T-helper 2 cell treated with Interferon-gamma antibody and Interleukin-4, amounts not matched to agents 5 μg/mL and 100 μg/mL, for 36 hours (primary cell): ENCODE results near the gene TTN.

Experiments
- DNase-seq: peaks from one replicate; pipeline ENCODE4 v3.0.0; 2021; ENCODE audit warnings: low spot score
- H3K27ac Mint-ChIP-seq: one replicate; pipeline ENCODE4 v1.8.0; 2021; ENCODE audit warnings: mild to moderate bottlenecking, mixed read lengths
- H3K27me3 Mint-ChIP-seq: one replicate; pipeline ENCODE4 v1.8.0; 2021; ENCODE audit warnings: low read depth, mixed read lengths
- H3K36me3 Mint-ChIP-seq: one replicate; pipeline ENCODE4 v1.8.0; 2021; ENCODE audit warnings: low read depth, mixed read lengths
- H3K4me1 Mint-ChIP-seq: one replicate; pipeline ENCODE4 v1.8.0; 2021; ENCODE audit warnings: low read depth, mixed read lengths
- H3K4me3 Mint-ChIP-seq: one replicate; pipeline ENCODE4 v1.8.0; 2022; ENCODE audit warnings: mild to moderate bottlenecking, moderate library complexity, mixed read lengths
- H3K9me3 Mint-ChIP-seq: one replicate; pipeline ENCODE4 v1.8.0; 2021; ENCODE audit warnings: mixed read lengths

TTN gene

GRCh38 chr2:178796079-178796677 lies 11.0 kb downstream of the TTN start:
- no peaks in the 10 kb centered on the region for H3K9me3 Mint-ChIP-seq
- no peak overlapping the region for H3K27ac Mint-ChIP-seq
- no peak overlapping the region for H3K4me3 Mint-ChIP-seq
- DNase-seq, result no peak
- H3K36me3 Mint-ChIP-seq, result peaks cover 6% of the 10 kb centered on the region
- H3K27me3 Mint-ChIP-seq, result no peaks in the 10 kb centered on the region
- H3K4me1 Mint-ChIP-seq, result peaks cover 7% of the 10 kb centered on the region

GRCh38 chr2:178787934-178788333 lies 19.3 kb downstream of the TTN start:
- H3K27ac Mint-ChIP-seq, result no peak overlapping the region
- H3K27me3 Mint-ChIP-seq, result no peaks in the 10 kb centered on the region
- H3K4me3 Mint-ChIP-seq, result no peak overlapping the region
- no peaks in the 10 kb centered on the region for H3K9me3 Mint-ChIP-seq
- H3K36me3 Mint-ChIP-seq, result peaks cover 7% of the 10 kb centered on the region
- peaks cover 15% of the 10 kb centered on the region for H3K4me1 Mint-ChIP-seq
- DNase-seq, result no peak

GRCh38 chr2:178787155-178787554 lies 20.1 kb downstream of the TTN start:
- Mint-ChIP-seq H3K9me3 (no peaks in the 10 kb centered on the region), H3K27me3 (no peaks in the 10 kb centered on the region), H3K4me3 (no peak overlapping the region), H3K36me3 (peaks cover 7% of the 10 kb centered on the region), H3K27ac (no peak overlapping the region), H3K4me1 (peaks cover 13% of the 10 kb centered on the region)
- DNase-seq, result no peak

DNA sequence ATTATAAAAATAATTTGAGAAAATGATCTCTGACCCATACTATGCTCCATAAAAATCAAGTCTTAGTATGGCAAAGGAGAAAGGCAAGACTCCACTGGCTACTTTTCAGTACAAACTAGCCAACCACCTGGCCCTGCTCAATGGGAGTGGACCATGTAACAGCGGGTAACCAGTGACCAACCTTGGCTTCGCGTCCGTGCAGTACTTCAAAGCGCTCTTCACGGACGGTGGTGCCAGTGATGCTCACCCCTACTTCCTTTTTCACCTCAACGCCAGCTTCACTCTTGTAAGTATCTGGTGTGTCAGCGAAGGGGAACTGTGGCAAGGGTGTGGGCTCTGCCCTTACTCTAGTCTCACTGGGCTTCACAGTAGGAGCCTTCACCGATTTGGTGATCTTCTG lies 23.3 kb downstream of the TTN start:
- Mint-ChIP-seq H3K9me3 (no peaks in the 10 kb centered on the region), H3K4me1 (no peaks in the 10 kb centered on the region), H3K27me3 (no peaks in the 10 kb centered on the region), H3K36me3 (peaks cover 2% of the 10 kb centered on the region), H3K4me3 (no peak overlapping the region), H3K27ac (no peak overlapping the region)
- DNase-seq, result no peak

DNA sequence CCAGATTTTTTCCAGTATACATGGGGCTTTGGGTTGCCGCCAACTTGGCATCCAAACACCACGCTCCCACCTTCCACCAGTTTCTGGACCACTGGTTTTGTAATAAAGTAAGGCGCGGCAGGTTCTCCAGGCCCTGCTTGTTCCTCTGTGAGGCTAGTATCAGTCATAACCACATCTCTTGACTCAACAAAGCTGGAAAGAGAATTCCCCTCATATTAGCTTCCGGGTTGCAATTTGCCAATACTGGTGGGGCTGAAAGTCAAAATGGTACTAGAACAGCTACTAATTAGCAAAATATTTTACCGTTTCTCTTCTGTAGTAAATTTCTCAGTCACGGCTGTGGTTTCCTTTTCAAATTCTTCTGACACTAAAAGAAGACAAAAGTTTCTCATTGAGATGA lies 25.0 kb downstream of the TTN start:
- no peak for DNase-seq
- H3K27me3 Mint-ChIP-seq, result no peaks in the 10 kb centered on the region
- H3K9me3 Mint-ChIP-seq, result no peaks in the 10 kb centered on the region
- H3K4me1 Mint-ChIP-seq, result no peaks in the 10 kb centered on the region
- H3K36me3 Mint-ChIP-seq, result peaks cover 7% of the 10 kb centered on the region
- no peak overlapping the region for H3K4me3 Mint-ChIP-seq
- no peak overlapping the region for H3K27ac Mint-ChIP-seq

GRCh38 chr2:178777577-178777976 lies 29.6 kb downstream of the TTN start:
- DNase-seq, result no peak
- Mint-ChIP-seq H3K27me3 (no peaks in the 10 kb centered on the region), H3K27ac (no peak overlapping the region), H3K9me3 (peaks cover 9% of the 10 kb centered on the region), H3K4me1 (no peaks in the 10 kb centered on the region), H3K36me3 (peaks cover 22% of the 10 kb centered on the region), H3K4me3 (no peak overlapping the region)

GRCh38 chr2:178776751-178777150 lies 30.5 kb downstream of the TTN start:
- H3K9me3 Mint-ChIP-seq, result peaks cover 9% of the 10 kb centered on the region
- no peak for DNase-seq
- no peak overlapping the region for H3K27ac Mint-ChIP-seq
- no peak overlapping the region for H3K4me3 Mint-ChIP-seq
- no peaks in the 10 kb centered on the region for H3K4me1 Mint-ChIP-seq
- no peaks in the 10 kb centered on the region for H3K27me3 Mint-ChIP-seq
- H3K36me3 Mint-ChIP-seq, result peaks cover 22% of the 10 kb centered on the region

GRCh38 chr2:178775975-178776374 lies 31.2 kb downstream of the TTN start:
- DNase-seq, result no peak
- peaks cover 22% of the 10 kb centered on the region for H3K36me3 Mint-ChIP-seq
- no peaks in the 10 kb centered on the region for H3K4me1 Mint-ChIP-seq
- peaks cover 9% of the 10 kb centered on the region for H3K9me3 Mint-ChIP-seq
- H3K4me3 Mint-ChIP-seq, result no peak overlapping the region
- H3K27ac Mint-ChIP-seq, result no peak overlapping the region
- no peaks in the 10 kb centered on the region for H3K27me3 Mint-ChIP-seq

GRCh38 chr2:178770518-178770917 lies 36.7 kb downstream of the TTN start:
- H3K27me3 Mint-ChIP-seq, result no peaks in the 10 kb centered on the region
- DNase-seq, result no peak
- H3K9me3 Mint-ChIP-seq, result no peaks in the 10 kb centered on the region
- H3K4me3 Mint-ChIP-seq, result no peak overlapping the region
- H3K36me3 Mint-ChIP-seq, result peaks cover 14% of the 10 kb centered on the region
- no peak overlapping the region for H3K27ac Mint-ChIP-seq
- H3K4me1 Mint-ChIP-seq, result no peaks in the 10 kb centered on the region

DNA sequence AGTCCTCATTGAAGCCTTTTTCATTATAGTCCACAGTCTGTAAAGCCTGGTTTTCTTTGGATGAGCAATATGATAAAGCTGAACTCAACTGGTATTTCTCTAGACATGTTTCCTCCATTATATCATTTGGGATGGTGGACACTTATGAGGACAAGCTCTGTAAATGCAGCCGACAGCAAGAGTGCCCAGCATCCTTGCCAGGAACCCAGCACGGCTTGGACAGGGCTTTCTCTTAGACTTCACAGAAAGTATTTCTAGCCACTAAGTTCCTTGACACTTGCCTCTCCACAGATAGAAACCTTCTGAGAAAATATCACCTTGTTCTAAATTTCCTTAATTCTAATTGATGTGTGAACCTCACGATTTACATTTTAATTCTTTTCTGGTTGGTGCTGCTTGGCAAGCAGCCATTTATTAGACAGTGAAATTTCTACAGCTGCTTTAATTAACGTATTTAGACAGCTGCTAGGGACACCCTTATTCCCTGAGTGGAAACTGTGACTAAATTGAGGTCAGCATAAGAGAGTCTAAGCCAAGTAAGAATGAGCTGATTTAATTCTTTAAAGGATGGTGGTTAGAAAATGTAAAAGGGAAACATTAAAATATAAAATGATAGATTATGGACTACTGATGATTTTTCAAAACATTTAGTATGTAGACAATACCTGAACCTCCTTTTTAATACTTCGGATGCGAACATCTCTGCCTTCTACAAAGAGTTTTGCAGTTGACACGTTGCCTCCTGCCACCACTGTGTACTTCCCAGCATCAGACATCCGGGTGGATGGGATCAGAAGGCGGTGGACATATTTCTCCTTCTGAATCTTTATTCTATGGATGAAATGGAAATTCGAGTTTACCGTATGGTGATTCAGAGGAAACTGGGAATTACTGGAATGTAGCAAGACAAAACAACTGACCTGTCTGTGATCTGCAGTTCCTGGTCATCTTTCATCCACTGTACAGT lies 39.8 kb downstream of the TTN start:
- Mint-ChIP-seq H3K4me3 (no peak overlapping the region), H3K27me3 (no peaks in the 10 kb centered on the region), H3K9me3 (no peaks in the 10 kb centered on the region), H3K27ac (no peak overlapping the region), H3K36me3 (peaks cover 11% of the 10 kb centered on the region), H3K4me1 (peaks cover 6% of the 10 kb centered on the region)
- no peak for DNase-seq

DNA sequence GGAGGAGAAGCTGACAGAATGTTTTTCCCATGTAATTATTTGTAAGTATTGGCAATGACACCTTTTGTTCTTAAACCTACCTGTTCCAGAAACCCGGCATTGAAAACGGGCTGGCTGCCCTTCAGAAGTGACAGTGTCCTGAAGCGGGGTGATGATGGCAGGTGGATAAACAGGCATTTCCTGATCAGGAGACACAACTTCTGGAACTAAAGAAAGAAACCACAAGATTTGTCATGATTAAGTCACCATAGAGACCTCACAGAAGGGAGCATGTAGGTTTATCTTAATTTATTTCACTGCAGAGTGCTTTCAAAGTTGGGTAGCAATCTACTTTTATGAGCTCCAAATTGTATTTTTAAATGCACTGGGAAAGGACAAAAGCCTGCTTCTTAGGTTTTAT lies 43.1 kb downstream of the TTN start:
- no peak overlapping the region for H3K27ac Mint-ChIP-seq
- H3K4me1 Mint-ChIP-seq, result peaks cover 12% of the 10 kb centered on the region
- H3K4me3 Mint-ChIP-seq, result no peak overlapping the region
- DNase-seq, result no peak
- H3K36me3 Mint-ChIP-seq, result peaks cover 2% of the 10 kb centered on the region
- H3K9me3 Mint-ChIP-seq, result no peaks in the 10 kb centered on the region
- H3K27me3 Mint-ChIP-seq, result no peaks in the 10 kb centered on the region

DNA sequence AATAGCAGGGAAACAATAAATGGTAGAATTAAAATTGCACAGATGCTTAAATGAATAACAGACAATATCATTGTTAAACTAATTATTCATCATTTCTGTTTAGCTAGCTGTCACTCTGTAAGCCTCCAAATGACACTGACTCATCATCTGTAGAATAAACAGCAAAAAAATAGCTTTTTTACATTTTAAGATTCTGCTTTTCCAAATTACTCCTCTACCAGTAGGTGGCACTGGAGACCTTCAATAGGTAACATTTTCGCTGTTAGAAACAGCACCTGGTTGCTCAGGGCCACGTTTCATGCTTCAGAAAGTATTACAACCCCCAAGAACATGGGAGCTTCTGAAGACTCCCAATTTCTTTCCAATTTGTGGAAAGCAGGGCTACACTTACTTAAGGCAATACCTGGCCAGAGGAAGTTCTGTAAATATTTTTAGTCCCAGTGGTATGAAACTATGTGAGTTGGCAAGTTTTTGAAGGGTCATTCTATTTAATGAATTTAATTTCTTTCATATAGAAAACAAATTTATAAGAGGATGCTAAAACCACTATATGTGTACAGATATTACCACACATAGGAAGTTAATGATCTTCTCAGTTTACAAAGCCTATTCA lies 45.4 kb downstream of the TTN start:
- H3K4me1 Mint-ChIP-seq, result peaks cover 13% of the 10 kb centered on the region
- H3K36me3 Mint-ChIP-seq, result no peaks in the 10 kb centered on the region
- H3K4me3 Mint-ChIP-seq, result no peak overlapping the region
- H3K27me3 Mint-ChIP-seq, result no peaks in the 10 kb centered on the region
- H3K9me3 Mint-ChIP-seq, result no peaks in the 10 kb centered on the region
- no peak overlapping the region for H3K27ac Mint-ChIP-seq
- DNase-seq, result no peak

DNA sequence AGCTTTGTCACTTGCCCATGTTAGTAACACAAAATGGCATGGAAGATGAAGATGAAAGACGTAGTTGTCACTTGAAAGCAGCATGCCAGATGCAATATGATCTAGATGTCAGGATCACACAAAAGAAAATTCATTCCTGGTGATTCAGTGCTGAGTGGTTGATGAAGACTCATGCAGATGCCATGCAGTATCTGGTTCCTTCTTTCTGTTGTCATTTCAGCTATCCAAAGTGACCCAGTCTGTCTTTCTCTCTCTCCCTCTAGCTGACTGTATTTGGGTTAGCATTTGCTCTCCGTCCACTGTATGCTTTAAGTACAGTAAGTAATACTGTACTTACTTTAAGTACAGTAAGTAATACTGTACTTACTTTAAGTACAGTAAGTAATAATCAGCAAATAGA lies 50.4 kb downstream of the TTN start:
- Mint-ChIP-seq H3K4me1 (peaks cover 6% of the 10 kb centered on the region), H3K9me3 (no peaks in the 10 kb centered on the region), H3K27me3 (no peaks in the 10 kb centered on the region), H3K36me3 (no peaks in the 10 kb centered on the region), H3K4me3 (no peak overlapping the region), H3K27ac (no peak overlapping the region)
- DNase-seq, result no peak

- Mint-ChIP-seq H3K4me3 (no peak overlapping the region), H3K9me3 (no peaks in the 10 kb centered on the region), H3K4me1 (peaks cover 6% of the 10 kb centered on the region), H3K27me3 (no peaks in the 10 kb centered on the region), H3K36me3 (no peaks in the 10 kb centered on the region), H3K27ac (no peak overlapping the region)
- DNase-seq, result no peak
Observed at GRCh38 chr2:178756343-178756742, 50.9 kb downstream of the TTN start.
